Measurements from ENCODE around the gene SPATS2L. TPM values are rescaled to one million over a fixed set of nuclear protein-coding genes. Genes with fewer than 3 reads are reported as not detected.

The SPATS2L gene
- total RNA-seq, 1 experiment from 2014 or later: 58.3 TPM

DNA sequence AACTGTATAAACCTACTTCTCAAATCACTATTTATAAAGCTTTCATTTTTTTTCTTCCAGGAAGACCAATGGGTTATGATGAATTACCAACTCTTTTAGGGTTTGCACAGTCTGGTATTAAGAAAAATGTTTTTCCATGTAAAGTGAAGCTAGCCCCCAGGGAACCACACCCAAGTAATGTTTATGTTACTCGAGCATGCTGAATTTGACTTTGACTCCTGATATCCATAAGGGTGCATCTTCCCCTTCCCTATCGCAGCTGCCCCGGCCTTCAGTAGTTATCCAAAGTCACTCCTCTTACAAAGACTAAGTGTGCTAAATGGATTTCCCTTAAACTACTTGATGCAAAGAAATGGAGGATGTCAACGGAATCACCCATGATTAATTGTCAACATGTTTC lies 181.7 kb downstream of the SPATS2L start:
- DNase-seq (ENCODE audit: extremely low read depth, low read depth): no peak

DNA sequence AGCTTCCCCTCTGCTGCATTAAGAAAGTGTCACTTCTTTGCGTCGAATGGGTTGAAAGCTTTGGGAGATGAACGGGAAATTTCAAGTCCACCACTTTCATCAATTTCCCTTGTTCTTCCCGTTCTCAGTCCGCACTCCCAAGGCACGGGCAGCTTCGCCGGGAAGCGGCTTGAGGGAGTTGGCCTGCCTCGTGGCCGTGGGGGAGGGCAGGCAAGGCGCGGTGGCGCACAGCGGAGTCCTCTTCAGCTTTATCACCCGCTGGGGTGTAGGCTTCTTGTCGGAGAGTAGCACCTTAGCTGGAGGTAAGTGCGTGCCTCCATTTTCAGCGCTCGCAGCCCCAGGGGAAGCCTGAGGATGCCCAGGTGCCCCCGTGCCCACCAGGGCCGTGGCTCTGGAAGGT lies 183.5 kb downstream of the SPATS2L start:
- DNase-seq (ENCODE audit: extremely low read depth, low read depth): no peak

DNA sequence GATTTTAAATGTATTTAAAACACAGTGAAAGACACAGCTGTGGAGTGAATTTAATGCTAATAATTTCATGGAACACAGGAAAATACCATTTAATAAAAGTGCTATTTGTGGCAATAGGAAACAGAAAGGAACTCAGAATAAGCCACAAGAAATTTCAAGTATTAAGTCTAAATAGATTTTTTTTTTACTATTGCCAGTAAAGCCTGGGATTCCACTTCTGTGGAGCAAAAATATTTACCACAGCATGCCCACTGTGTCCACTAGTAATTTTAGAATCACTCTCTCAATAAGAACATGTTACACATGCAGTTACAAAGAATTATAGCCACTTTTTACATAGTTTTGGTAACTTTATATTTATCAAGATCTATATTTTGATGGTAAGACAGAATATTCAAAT lies 186.2 kb downstream of the SPATS2L start:
- DNase-seq (ENCODE audit: extremely low read depth, low read depth): no peak

DNA sequence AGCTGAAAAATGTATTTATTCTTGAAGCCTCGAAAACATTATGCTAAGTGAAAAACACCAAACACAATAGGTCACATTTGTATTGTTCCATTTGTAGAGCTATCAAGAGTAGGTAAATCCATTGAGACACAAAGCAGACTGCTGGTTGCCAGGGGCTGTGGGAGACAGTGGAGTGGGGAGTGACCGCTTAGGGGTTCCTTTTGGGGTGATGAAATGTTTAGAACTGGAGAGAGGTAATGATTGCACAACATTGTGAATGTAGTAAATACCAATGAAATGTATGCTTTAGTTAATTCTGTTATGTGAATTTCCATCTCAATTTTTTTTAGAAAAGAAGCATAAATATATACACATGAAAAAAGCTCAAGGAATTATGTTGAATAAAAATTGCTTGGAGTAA lies 187.6 kb downstream of the SPATS2L start:
- DNase-seq (ENCODE audit: extremely low read depth, low read depth): no peak

DNA sequence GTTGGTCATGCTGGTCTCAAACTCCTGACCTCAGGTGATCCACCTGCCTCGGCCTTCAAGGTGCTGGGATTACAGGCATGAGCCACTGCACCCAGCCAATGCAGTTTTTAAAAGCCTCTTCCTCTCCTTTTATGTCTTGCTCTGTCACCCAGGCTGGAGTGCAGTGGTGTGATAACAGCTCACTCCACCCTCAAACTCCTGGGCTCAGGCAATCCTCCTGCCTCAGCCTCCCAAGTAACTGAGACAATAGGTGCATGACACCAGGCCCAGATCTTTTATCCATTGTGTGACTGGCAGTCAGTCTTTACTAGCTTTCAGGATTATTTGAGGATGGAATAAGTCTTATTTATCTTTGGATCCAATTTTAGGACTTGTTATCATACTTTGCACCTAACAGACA lies 190.2 kb downstream of the SPATS2L start:
- DNase-seq (ENCODE audit: extremely low read depth, low read depth): no peak

DNA sequence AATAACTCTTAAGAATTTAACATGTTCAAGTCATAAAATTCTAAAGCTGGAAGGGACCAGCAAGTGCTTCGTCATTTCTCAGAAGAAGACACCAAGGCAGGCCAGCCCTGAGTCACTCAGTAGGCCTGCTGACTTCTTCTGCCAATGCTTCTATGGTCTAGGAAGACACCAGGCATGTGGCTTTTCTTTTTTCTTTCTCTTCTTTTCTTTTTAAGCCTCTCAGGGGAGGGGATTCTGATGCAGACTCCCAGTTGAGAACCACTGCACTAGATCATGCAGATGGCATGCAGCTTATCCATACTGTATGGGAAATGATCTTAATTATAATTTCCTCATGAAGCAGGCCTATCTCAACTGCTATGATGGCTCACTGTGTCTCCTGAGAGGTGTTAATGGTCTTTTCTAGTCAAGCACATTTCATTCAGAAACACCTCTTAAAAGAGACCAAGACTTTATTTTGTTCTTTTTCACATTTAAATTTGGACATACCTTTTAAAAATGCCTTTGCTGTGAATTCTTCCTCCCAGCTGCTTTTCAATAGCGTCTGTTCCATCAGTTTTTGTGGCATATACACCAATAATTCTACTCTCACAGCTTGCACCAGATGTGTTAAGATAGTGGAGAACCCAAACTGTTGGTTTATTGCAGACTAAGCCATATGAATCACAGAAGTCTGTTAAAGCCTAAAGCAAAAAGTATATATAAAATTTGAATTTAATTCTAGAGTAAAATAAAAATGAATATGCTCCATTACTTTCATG lies 192.1 kb downstream of the SPATS2L start:
- DNase-seq (ENCODE audit: extremely low read depth, low read depth): no peak

DNA sequence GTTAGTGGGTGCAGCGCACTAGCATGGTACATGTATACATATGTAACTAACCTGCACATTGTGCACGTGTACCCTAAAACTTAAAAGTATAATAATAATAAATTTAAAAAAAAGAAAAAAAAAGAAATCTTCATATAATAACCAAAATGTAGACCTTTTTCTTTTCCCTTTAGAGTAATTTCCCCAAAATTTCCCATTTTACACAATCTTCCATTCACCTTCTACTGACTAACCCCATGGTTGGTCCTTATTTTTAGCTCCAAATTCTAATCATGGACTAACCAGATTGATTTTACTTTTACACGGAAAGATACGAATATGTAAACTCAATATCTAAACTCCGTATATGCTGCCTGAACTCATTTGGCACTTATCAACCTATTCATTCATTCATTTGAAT lies 195.7 kb downstream of the SPATS2L start:
- no peak for DNase-seq (ENCODE audit: extremely low read depth, low read depth)

DNA sequence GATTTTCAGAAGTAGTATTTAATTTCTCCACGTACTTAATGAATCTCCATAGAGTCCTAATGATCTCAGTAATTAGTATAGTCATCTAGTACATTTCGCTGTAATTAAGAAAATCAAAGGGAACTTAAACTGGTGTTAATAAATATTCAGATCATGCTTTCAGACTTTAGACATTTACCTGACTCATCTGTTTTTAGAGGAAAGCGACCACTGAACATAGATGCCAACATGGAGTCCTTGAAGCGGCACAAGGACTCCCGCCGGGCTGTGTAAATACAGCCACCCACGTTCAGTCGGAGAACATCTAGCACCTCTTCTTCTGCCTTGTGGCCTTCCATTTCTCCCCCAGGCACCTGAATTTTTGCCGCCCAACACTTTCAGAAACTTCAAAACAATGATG lies 200.2 kb downstream of the SPATS2L start:
- no peak for DNase-seq (ENCODE audit: extremely low read depth, low read depth)

DNA sequence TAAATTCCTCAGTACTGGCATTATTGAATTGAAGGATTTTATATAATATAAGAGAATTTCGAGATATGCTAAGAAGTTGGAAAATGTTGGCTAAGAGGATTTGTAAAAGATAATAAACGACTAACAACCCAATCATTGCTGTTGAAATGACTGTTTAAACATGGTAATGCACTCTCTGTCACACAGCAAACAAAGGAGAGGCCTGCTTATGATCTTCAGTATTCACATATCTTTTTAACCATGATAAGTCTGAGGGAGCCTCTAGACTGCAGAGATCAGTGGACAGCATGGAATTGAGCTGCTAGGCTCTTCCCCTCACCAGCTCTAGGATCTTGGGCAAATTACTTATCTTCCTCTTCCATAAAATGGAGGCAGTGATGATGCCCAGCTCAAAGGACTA lies 200.7 kb downstream of the SPATS2L start:
- no peak for DNase-seq (ENCODE audit: extremely low read depth, low read depth)

DNA sequence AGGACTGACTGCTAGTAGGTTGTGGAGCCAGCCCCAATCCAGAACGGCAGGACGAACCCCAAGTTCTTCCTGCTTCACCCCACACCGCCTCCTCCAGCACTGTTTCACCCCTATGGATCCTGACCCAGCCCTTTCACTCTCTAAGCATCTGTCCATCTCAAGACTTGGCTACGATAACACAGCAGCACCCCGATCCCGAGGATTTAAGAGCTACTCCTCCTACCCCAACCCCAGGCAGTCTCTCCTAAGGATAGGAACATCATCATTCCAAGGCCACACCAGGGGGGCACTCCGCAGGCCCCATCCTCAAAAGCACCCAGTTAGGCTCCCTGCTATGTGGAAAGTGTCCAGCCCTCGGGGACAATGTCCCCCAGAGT lies 202.7 kb downstream of the SPATS2L start:
- no peak for DNase-seq (ENCODE audit: extremely low read depth, low read depth)

DNA sequence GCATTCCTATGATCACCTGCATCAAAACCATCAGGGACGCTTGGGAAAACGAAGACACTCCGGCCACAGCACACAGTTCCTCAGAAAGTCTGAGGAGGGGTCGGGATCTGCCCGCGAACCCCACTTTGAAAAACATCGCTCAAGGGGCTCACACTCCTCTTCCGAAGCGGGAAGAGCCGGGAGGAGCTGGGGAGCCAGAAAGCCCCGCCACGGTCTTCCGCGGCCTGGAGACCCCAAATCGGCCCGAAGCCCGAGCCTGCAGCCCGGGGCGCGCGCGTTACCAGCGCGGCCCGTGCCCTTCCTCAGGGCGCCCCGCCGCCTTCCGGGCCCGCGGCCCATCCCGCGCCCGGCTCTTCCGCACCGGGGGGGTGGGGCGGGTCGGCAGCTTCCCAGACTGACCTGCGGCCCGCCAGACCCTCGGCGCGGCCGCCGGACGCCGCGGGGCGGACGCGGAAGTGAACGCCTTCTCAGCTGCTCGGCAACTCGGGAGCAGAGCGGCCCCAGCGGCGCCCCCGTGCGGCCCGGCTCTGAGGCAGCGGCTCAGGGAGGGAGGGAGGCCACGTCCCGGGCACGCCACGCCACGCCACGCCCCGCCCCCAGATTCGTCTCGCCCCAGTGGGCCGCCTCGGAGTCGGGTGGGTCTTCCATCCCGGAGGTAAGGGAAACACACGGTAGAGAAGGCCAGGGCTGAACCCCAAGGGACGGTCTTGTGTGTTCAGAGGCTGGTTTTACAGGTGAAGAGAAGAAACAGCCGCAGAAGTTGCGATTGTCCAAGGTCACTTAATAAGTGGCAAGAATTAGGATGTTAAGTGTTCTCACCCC lies 203.3 kb downstream of the SPATS2L start, which contains the start of gene KCTD18:
Gene KCTD18 (minus strand): TSS at position 457 of the 822 bp plus-strand sequence. CDS start 3,052 bp downstream, outside the sequence.
- peak; percentile 76 for DNase-seq (ENCODE audit: extremely low read depth, low read depth)

DNA sequence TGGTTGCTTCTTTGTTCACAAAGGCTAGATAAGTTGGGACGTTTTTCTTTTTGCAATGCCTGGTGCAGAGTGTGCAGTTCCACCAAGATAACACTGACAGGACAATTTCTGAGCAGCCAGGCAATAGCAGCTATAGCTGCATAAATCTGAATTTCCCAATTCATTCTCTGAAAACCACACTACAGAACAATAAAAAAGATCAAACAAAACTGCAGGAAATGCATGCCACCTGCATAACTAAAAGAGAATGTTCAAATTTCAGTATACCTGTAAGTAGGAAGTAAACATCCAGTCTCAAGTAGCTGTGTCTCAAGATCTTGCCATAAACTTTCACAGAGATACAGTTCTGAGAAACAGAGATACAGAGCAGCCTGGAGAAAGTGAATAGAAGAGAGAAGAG lies 208.7 kb downstream of the SPATS2L start:
- DNase-seq (ENCODE audit: extremely low read depth, low read depth): no peak

DNA sequence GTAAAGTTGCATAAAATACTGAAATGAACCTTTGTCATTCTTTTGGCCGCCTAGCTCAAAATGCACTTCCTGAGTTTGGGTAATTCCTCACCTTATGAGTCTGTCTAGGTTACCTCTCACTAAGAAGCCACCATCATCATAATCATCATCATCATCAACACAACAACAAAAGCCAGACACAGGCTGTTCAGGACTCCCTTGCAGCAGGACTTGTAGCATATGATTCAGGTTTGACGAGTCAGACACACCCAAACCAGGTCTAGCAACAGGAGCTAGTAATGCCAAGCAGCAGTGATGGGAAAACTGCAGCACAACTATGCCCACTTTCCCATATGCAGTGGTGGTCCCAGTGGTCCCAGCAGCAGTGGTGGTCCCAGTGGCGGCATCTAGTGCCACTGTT lies 216.7 kb downstream of the SPATS2L start:
- DNase-seq (ENCODE audit: extremely low read depth, low read depth): no peak

DNA sequence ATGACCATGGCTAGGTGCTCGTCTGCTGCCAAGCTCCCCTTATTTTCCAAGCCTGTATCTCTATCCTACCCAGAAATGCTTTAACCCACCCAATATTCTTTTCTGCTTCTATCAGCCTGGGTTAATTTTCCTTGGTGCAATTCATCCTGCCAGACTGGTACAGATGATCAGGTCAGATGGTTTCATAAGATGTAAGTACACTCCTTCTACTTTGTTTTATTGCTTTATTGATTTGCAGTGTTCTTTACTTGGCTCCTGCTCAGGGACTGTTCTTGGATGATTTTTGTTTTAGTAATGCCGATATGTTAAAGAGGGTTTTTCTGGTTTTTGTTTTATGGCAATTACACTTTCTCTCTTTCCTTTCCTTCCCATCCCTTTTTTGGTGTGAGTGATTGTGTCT lies 217.1 kb downstream of the SPATS2L start:
- DNase-seq (ENCODE audit: extremely low read depth, low read depth): no peak

DNA sequence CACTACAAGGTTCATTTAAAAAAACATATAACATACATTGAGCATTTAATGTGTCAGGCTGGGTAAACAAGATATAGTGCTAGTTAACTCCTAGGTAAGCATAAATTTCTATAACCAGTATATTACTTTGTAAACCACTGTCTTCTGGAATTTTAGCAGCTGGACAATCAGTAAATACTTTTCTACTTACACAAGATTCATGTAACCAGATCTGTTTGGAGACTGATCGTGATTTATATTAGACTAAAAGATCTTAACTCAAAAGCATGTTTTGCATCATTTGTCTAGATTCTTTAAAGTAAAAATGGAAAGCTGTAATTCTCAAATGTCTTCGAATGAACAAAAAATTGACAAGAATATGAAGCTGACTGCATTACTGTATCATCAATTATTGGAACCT lies 218.6 kb downstream of the SPATS2L start:
- DNase-seq (ENCODE audit: extremely low read depth, low read depth): no peak

DNA sequence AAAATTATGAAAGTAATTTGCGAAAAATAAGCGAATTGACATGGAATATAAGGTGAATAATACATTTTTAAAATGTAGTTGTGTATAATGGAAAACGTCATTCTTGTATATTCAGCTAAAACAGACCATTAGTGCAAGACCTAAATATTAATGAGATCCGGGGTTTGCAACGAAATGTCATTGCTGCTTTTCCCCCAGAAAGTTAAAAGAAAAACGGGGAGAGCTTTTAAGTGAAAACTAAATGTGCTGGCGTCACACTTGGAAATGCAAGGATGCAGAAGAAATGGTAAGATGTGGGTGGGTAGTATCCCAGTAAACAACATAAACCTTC lies 219.0 kb downstream of the SPATS2L start:
- no peak for DNase-seq (ENCODE audit: extremely low read depth, low read depth)

DNA sequence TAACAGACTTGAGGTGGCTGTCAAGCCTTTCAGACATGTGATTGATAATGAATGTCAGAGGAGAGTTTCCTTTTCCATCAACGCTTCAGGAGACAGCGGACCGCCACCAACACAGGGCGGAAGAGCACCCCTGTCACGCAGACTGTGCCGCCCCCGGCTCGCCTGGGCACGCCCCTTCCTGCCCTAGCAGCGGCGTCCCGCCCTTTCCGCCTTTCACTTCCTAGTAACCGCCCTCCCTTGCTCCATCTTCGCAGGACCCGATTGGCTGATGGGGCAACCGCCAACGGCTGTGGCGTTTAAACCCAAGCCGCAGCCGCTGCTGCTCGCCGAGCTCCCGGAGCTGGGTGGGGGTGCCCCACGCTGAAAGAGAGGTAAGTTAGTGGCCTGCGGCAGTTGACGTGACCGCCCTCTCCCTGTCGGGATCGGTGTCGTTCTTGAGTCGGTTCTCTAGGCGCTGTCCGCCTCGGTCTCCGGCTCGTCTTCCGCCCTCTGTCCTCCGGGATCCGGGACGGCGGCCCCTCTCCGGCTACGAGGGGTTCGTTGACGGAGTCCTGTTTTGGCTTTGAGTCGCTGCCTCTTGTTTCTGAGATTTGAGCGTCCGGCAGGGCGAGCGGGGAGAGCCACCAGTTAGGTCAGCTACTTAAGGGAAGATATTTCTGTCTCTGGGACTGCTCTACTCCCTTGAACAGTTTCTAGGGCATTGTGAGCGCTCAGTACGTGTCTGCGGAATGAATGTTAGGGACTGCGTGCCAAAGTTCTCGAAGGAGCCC lies 219.6 kb downstream of the SPATS2L start, which contains the start of gene SGO2:
Gene SGO2 (plus strand): TSS at position 326 of the 770 bp plus-strand sequence. CDS start 6,769 bp downstream, outside the sequence.
- peak; percentile 95 for DNase-seq (ENCODE audit: extremely low read depth, low read depth)

DNA sequence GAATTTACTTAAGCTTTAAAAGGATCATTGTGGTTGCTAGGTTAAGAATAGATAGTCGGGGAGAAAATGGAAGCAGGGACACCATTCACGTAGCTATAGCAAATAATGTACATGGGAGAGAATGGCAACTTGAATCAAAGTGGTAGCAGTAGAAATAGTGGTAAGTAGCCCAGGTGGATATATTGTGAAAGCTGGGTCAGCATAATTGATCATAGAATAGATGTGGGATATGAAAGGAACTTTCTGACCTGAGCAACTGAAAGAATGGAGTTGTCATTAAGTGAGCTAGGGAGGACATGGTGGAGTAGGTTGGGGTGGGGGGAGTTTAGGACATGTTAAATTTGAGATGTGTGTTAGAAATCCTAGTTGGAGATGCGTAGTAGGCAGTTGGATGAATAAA lies 221.7 kb downstream of the SPATS2L start:
- DNase-seq (ENCODE audit: extremely low read depth, low read depth): no peak
